HG02763 (cell line): ENCODE measurements around the gene DNAJC7.
"Not testable (repeated sequence)": the region's sequence is repeated elsewhere in the genome, so short reads cannot be mapped to it uniquely, and the experiment has no call there.

Experiments
- ATAC-seq: cut with Tn5 transposase; IDR thresholded peaks from one replicate; pipeline ENCODE4 v1.9.1; 2021; ENCODE audit warnings: mild to moderate bottlenecking, moderate library complexity; ENCODE audit not compliant: unreplicated experiment

Gene DNAJC7

GRCh38 chr17:41959336-41960095, 57.7 kb downstream of the DNAJC7 start:
- no peak for ATAC-seq

GRCh38 chr17:41959030-41959335, 58.3 kb downstream of the DNAJC7 start:
- no peak for ATAC-seq

- no peak for ATAC-seq
Observed at GRCh38 chr17:41957869-41958439, 59.3 kb downstream of the DNAJC7 start.

- ATAC-seq: no peak
Observed at GRCh38 chr17:41957031-41957868, 60.0 kb downstream of the DNAJC7 start.

GRCh38 chr17:41956522-41956921, 60.7 kb downstream of the DNAJC7 start:
- ATAC-seq: no peak

- no peak for ATAC-seq
Observed at GRCh38 chr17:41948762-41949460, 68.3 kb downstream of the DNAJC7 start.

- ATAC-seq: no peak
Observed at GRCh38 chr17:41944943-41945342, 72.3 kb downstream of the DNAJC7 start.

GRCh38 chr17:41943492-41943891, 73.7 kb downstream of the DNAJC7 start:
- no peak for ATAC-seq

- no peak for ATAC-seq
Observed at GRCh38 chr17:41942626-41943373, 74.4 kb downstream of the DNAJC7 start.

- ATAC-seq: no peak
Observed at GRCh38 chr17:41941168-41941567, 76.1 kb downstream of the DNAJC7 start.

GRCh38 chr17:41939693-41940090, 77.5 kb downstream of the DNAJC7 start:
- no peak for ATAC-seq

- no peak for ATAC-seq
Observed at GRCh38 chr17:41939044-41939692, 78.1 kb downstream of the DNAJC7 start.

GRCh38 chr17:41937970-41938954, 79.0 kb downstream of the DNAJC7 start:
- no peak for ATAC-seq

GRCh38 chr17:41935641-41936040, 81.6 kb downstream of the DNAJC7 start:
- no peak for ATAC-seq

GRCh38 chr17:41932816-41933389, 84.3 kb downstream of the DNAJC7 start:
- ATAC-seq: no peak

- ATAC-seq: not testable (repeated sequence)
Observed at GRCh38 chr17:41931715-41932114, 85.5 kb downstream of the DNAJC7 start.

- peak; percentile 23 for ATAC-seq
Observed at GRCh38 chr17:41930833-41931156, 86.4 kb downstream of the DNAJC7 start.

- peak; percentile 91 for ATAC-seq
Observed at GRCh38 chr17:41930009-41930832, 87.0 kb downstream of the DNAJC7 start, which contains the start of gene ODAD4. Gene ODAD4, plus strand, starts transcription at chr17:41930617. Its CDS starts 107 bp downstream, at chr17:41930724.
